HG02870 (cell line): ENCODE results near the gene USP17L24.
"Not testable (repeated sequence)": the region's sequence is repeated elsewhere in the genome, so short reads cannot be mapped to it uniquely, and the experiment has no call there.

ENCODE experiments used
- ATAC-seq: cut with Tn5 transposase; IDR thresholded peaks from one replicate; pipeline ENCODE4 v1.9.1; 2021; ENCODE audit warnings: mild to moderate bottlenecking, moderate library complexity; ENCODE audit not compliant: unreplicated experiment

USP17L24 gene, protein sequence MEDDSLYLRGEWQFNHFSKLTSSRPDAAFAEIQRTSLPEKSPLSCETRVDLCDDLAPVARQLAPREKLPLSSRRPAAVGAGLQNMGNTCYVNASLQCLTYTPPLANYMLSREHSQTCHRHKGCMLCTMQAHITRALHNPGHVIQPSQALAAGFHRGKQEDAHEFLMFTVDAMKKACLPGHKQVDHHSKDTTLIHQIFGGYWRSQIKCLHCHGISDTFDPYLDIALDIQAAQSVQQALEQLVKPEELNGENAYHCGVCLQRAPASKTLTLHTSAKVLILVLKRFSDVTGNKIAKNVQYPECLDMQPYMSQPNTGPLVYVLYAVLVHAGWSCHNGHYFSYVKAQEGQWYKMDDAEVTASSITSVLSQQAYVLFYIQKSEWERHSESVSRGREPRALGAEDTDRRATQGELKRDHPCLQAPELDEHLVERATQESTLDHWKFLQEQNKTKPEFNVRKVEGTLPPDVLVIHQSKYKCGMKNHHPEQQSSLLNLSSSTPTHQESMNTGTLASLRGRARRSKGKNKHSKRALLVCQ

DNA sequence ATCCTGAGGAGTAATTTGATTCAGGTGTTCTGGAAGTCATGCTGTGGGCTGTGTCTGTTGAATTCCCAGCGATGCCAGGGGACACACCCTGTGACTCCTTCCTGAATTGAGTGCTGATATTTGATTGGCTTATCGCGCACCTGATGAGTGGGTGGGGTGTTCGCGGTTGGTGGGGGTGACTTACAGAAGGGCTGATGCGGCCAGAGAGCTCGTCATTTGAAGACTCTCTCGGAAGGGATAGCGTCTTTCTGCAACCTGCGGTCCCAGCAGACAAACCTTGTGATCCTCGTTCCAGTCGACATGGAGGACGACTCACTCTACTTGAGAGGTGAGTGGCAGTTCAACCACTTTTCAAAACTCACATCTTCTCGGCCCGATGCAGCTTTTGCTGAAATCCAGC lies at the start of gene USP17L24:
TSS of gene USP17L24 (plus strand) at position 301 of the 400 bp plus-strand sequence. CDS start at position 301, 0 bp downstream.
- ATAC-seq, result not testable (repeated sequence)

DNA sequence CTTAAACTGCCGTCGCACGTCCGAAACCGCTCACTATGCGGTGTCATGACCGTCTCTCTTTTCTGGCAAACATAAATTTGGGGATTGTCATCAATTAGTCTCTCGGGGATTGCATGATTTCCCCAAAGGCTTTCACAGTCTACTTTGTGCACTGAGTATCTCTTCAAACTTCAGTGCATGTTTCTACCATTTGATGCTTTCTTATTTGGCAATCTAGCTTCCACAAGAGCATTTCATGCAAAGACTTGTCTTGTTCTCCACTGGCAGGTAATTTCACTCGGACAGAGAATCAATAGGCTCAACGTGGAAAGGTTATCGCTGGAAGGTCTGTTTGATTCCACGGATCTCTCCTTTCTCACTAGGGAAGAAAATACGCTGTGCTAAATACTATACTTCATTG lies 774 bp upstream of the USP17L24 start:
- not testable (repeated sequence) for ATAC-seq

DNA sequence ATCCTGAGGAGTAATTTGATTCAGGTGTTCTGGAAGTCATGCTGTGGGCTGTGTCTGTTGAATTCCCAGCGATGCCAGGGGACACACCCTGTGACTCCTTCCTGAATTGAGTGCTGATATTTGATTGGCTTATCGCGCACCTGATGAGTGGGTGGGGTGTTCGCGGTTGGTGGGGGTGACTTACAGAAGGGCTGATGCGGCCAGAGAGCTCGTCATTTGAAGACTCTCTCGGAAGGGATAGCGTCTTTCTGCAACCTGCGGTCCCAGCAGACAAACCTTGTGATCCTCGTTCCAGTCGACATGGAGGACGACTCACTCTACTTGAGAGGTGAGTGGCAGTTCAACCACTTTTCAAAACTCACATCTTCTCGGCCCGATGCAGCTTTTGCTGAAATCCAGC lies 4.6 kb downstream of the USP17L24 start, which contains the start of gene USP17L25:
TSS of gene USP17L25 (plus strand) at position 301 of the 400 bp plus-strand sequence. CDS start at position 301, 0 bp downstream.
- ATAC-seq, result not testable (repeated sequence)

DNA sequence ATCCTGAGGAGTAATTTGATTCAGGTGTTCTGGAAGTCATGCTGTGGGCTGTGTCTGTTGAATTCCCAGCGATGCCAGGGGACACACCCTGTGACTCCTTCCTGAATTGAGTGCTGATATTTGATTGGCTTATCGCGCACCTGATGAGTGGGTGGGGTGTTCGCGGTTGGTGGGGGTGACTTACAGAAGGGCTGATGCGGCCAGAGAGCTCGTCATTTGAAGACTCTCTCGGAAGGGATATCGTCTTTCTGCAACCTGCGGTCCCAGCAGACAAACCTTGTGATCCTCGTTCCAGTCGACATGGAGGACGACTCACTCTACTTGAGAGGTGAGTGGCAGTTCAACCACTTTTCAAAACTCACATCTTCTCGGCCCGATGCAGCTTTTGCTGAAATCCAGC lies 9.4 kb downstream of the USP17L24 start, which contains the start of gene USP17L26:
TSS of gene USP17L26 (plus strand) at position 301 of the 400 bp plus-strand sequence. CDS start at position 301, 0 bp downstream.
- not testable (repeated sequence) for ATAC-seq

DNA sequence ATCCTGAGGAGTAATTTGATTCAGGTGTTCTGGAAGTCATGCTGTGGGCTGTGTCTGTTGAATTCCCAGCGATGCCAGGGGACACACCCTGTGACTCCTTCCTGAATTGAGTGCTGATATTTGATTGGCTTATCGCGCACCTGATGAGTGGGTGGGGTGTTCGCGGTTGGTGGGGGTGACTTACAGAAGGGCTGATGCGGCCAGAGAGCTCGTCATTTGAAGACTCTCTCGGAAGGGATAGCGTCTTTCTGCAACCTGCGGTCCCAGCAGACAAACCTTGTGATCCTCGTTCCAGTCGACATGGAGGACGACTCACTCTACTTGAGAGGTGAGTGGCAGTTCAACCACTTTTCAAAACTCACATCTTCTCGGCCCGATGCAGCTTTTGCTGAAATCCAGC lies 14.1 kb downstream of the USP17L24 start, which contains the start of gene USP17L5:
TSS of gene USP17L5 (plus strand) at position 301 of the 400 bp plus-strand sequence. CDS start at position 301, 0 bp downstream.
- not testable (repeated sequence) for ATAC-seq

DNA sequence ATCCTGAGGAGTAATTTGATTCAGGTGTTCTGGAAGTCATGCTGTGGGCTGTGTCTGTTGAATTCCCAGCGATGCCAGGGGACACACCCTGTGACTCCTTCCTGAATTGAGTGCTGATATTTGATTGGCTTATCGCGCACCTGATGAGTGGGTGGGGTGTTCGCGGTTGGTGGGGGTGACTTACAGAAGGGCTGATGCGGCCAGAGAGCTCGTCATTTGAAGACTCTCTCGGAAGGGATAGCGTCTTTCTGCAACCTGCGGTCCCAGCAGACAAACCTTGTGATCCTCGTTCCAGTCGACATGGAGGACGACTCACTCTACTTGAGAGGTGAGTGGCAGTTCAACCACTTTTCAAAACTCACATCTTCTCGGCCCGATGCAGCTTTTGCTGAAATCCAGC lies 18.9 kb downstream of the USP17L24 start, which contains the start of gene USP17L27:
TSS of gene USP17L27 (plus strand) at position 301 of the 400 bp plus-strand sequence. CDS start at position 301, 0 bp downstream.
- ATAC-seq, result not testable (repeated sequence)

DNA sequence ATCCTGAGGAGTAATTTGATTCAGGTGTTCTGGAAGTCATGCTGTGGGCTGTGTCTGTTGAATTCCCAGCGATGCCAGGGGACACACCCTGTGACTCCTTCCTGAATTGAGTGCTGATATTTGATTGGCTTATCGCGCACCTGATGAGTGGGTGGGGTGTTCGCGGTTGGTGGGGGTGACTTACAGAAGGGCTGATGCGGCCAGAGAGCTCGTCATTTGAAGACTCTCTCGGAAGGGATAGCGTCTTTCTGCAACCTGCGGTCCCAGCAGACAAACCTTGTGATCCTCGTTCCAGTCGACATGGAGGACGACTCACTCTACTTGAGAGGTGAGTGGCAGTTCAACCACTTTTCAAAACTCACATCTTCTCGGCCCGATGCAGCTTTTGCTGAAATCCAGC lies 23.6 kb downstream of the USP17L24 start, which contains the start of gene USP17L28:
TSS of gene USP17L28 (plus strand) at position 301 of the 400 bp plus-strand sequence. CDS start at position 301, 0 bp downstream.
- not testable (repeated sequence) for ATAC-seq

DNA sequence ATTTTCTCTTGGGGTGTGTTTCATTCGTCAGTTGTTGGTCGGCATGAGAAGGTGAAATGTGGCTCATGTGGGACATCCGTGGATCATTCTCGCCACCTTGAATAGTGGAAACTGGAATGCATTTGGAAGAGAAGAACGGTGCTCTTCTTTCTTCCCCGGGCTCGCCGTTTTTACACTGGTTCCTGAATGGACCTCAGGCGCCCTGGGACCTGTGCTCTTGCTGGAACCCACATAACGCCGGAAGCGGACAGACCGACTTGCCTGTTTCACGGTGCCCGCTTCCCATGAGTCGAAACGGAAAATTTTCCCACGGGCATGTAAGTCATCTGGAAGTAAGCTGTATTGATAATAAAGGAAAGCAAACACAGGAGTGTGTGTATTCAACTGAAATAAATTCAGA lies 25.9 kb downstream of the USP17L24 start:
- ATAC-seq, result not testable (repeated sequence)

DNA sequence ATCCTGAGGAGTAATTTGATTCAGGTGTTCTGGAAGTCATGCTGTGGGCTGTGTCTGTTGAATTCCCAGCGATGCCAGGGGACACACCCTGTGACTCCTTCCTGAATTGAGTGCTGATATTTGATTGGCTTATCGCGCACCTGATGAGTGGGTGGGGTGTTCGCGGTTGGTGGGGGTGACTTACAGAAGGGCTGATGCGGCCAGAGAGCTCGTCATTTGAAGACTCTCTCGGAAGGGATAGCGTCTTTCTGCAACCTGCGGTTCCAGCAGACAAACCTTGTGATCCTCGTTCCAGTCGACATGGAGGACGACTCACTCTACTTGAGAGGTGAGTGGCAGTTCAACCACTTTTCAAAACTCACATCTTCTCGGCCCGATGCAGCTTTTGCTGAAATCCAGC lies 28.4 kb downstream of the USP17L24 start, which contains the start of gene USP17L29:
TSS of gene USP17L29 (plus strand) at position 301 of the 400 bp plus-strand sequence. CDS start at position 301, 0 bp downstream.
- not testable (repeated sequence) for ATAC-seq

DNA sequence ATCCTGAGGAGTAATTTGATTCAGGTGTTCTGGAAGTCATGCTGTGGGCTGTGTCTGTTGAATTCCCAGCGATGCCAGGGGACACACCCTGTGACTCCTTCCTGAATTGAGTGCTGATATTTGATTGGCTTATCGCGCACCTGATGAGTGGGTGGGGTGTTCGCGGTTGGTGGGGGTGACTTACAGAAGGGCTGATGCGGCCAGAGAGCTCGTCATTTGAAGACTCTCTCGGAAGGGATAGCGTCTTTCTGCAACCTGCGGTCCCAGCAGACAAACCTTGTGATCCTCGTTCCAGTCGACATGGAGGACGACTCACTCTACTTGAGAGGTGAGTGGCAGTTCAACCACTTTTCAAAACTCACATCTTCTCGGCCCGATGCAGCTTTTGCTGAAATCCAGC lies 37.9 kb downstream of the USP17L24 start, which contains the start of gene USP17L30:
TSS of gene USP17L30 (plus strand) at position 301 of the 400 bp plus-strand sequence. CDS start at position 301, 0 bp downstream.
- not testable (repeated sequence) for ATAC-seq
